GM23338 (cell line): ENCODE results near the gene CRMP1. TPM values are rescaled to one million over a fixed set of nuclear protein-coding genes. Genes with fewer than 3 reads are reported as not detected.

Experiments
- ATAC-seq: fragments of 200-7000 bp; cut with Tn5 transposase; 3 replicates; pipeline ENCODE4 v1.9.1; 2020
- DNase-seq: peaks from one replicate; pipeline ENCODE4 v3.0.0-alpha.2; 2015; ENCODE audit warnings: low spot score
- H2AFZ ChIP-seq: fragments of 200-600 bp; sonication (generic); 2 replicates; pipeline ENCODE4 v1.8.0; 2016; ENCODE audit warnings: antibody characterized with exemption, mild to moderate bottlenecking, moderate library complexity
- H3F3A ChIP-seq: fragments of 200-600 bp; sonication (generic); replicated peaks from 2 replicates; pipeline ENCODE4 v1.8.0; 2017; ENCODE audit warnings: antibody characterized with exemption, mixed run types, low read depth
- H3K27ac ChIP-seq: fragments of 200-600 bp; sonication (generic); 2 replicates; pipeline ENCODE4 v1.6.1; 2016; ENCODE audit warnings: low read depth
- H3K27me3 ChIP-seq: fragments of 200-600 bp; sonication (generic); 2 replicates; pipeline ENCODE4 v1.8.0; 2016; ENCODE audit warnings: mild to moderate bottlenecking, mixed run types, moderate library complexity; ENCODE audit not compliant: insufficient read depth
- H3K36me3 ChIP-seq: fragments of 200-600 bp; sonication (generic); 2 replicates; pipeline ENCODE4 v1.8.0; 2016; ENCODE audit warnings: mild to moderate bottlenecking; ENCODE audit not compliant: insufficient read depth
- H3K4me1 ChIP-seq: fragments of 200-600 bp; sonication (generic); 2 replicates; pipeline ENCODE4 v1.8.0; 2016; ENCODE audit warnings: mild to moderate bottlenecking, moderate library complexity; ENCODE audit not compliant: insufficient read depth
- H3K4me2 ChIP-seq: fragments of 200-600 bp; sonication (generic); 2 replicates; pipeline ENCODE4 v1.7.1; 2017; ENCODE audit warnings: mixed run types
- H3K4me3 ChIP-seq: fragments of 200-600 bp; sonication (generic); 2 replicates; pipeline ENCODE4 v1.6.1; 2016; ENCODE audit warnings: mixed run types
- H3K79me2 ChIP-seq: fragments of 200-600 bp; sonication (generic); replicated peaks from 2 replicates; pipeline ENCODE4 v1.8.0; 2017; ENCODE audit warnings: mild to moderate bottlenecking; ENCODE audit not compliant: insufficient read depth
- H3K9me2 ChIP-seq: fragments of 200-600 bp; sonication (generic); 2 replicates; pipeline ENCODE4 v1.8.0; 2017; ENCODE audit not compliant: insufficient read depth
- H4K20me1 ChIP-seq: fragments of 200-600 bp; sonication (generic); replicated peaks from 2 replicates; pipeline ENCODE4 v1.8.0; 2017; ENCODE audit warnings: mild to moderate bottlenecking; ENCODE audit not compliant: insufficient read depth
- H3K27ac Mint-ChIP-seq: 2 replicates; pipeline ENCODE4 v1.8.0; 2020; ENCODE audit warnings: inconsistent platforms, mild to moderate bottlenecking, moderate library complexity, mixed read lengths
- H3K27me3 Mint-ChIP-seq: 3 replicates; pipeline ENCODE4 v1.8.0; 2022; ENCODE audit warnings: low read depth, mild to moderate bottlenecking, moderate library complexity, mixed read lengths, inconsistent platforms; ENCODE audit not compliant: insufficient read depth, poor library complexity
- H3K36me3 Mint-ChIP-seq: 3 replicates; pipeline ENCODE4 v1.8.0; 2021; ENCODE audit warnings: low read depth, mild to moderate bottlenecking, inconsistent platforms, moderate library complexity, mixed read lengths
- H3K4me1 Mint-ChIP-seq: 3 replicates; pipeline ENCODE4 v1.8.0; 2020; ENCODE audit warnings: mild to moderate bottlenecking, inconsistent platforms, mixed read lengths
- H3K4me3 Mint-ChIP-seq: 3 replicates; pipeline ENCODE4 v1.8.0; 2021; ENCODE audit warnings: moderate library complexity, mild to moderate bottlenecking, inconsistent platforms, mixed read lengths
- H3K9me3 Mint-ChIP-seq: 3 replicates; pipeline ENCODE4 v1.8.0; 2020; ENCODE audit warnings: moderate library complexity, mild to moderate bottlenecking, inconsistent platforms, mixed read lengths
- CREB1 ChIP-seq: fragments of 250-450 bp; sonication (Bioruptor Pico); IDR thresholded peaks from 2 replicates; pipeline ENCODE4 v1.5.0; 2020; ENCODE audit warnings: low read depth, mild to moderate bottlenecking, moderate library complexity
- CTCF ChIP-seq, 2 experiments: fragments of 200-600 bp in 1 of 2; sonication (generic) in 1 of 2; conservative IDR thresholded peaks; 2 replicates each; pipeline versions ENCODE4 v1.5.1 to v1.6.1; 2016 to 2017; ENCODE audit warnings: antibody characterized with exemption in 2 of 2, low read depth in 2 of 2, mild to moderate bottlenecking in 2 of 2, moderate library complexity in 1 of 2
- ETS1 ChIP-seq: IDR thresholded peaks from 2 replicates; pipeline ENCODE4 v1.6.1; 2016; ENCODE audit warnings: antibody characterized with exemption
- EZH2phosphoT487 ChIP-seq: fragments of 200-600 bp; sonication (generic); IDR thresholded peaks from one replicate; pipeline ENCODE4 v1.8.1; 2018; ENCODE audit warnings: antibody characterized with exemption; ENCODE audit not compliant: unreplicated experiment
- NANOG ChIP-seq: IDR thresholded peaks from 2 replicates; pipeline ENCODE4 v1.6.1; 2016; ENCODE audit warnings: antibody characterized with exemption, borderline replicate concordance
- POLR2AphosphoS5 ChIP-seq: IDR thresholded peaks from 2 replicates; pipeline ENCODE4 v1.6.1; 2016; ENCODE audit warnings: antibody characterized with exemption, low read depth
- STAT1 ChIP-seq: IDR thresholded peaks from one replicate; pipeline ENCODE4 v1.6.1; 2016; ENCODE audit warnings: antibody characterized with exemption; ENCODE audit not compliant: unreplicated experiment
- ZNF114 ChIP-seq: fragments of 250-450 bp; sonication (Bioruptor Pico); IDR thresholded peaks from 2 replicates; pipeline ENCODE4 v1.5.0; 2020; ENCODE audit warnings: mild to moderate bottlenecking, moderate library complexity
- ZNF331 ChIP-seq: fragments of 250-450 bp; sonication (Bioruptor Pico); IDR thresholded peaks from 2 replicates; pipeline ENCODE4 v1.5.0; 2020; ENCODE audit warnings: low read depth, mild to moderate bottlenecking, moderate library complexity
- ZNF462 ChIP-seq: fragments of 250-450 bp; sonication (Bioruptor Pico); IDR thresholded peaks from 2 replicates; pipeline ENCODE4 v1.5.0; 2020; ENCODE audit warnings: mild to moderate bottlenecking, moderate library complexity
- polyA plus RNA-seq: library from polyadenylated mRNA; unstranded; fragments of >200 nt; fragmentation: Nextera tagmentation; extraction: Ambion mirVana; gene quantifications from 2 replicates; pipeline ENCODE4 v1.2.1, GENCODE V29; 2016
- total RNA-seq: library from RNA; depleted of rRNA; stranded (reverse); fragments of >200 nt; shearing (Covaris generic); gene quantifications from 2 replicates; pipeline ENCODE4 v1.2.3, GENCODE V29; 2014

CRMP1 gene
- total and polyA plus RNA-seq, 2 experiments from 2014 or later: 52.7 to 146 TPM

GRCh38 chr4:5816101-5816500 lies 76.8 kb downstream of the CRMP1 start:
- Histone ChIP-seq H3K4me3 (no peak overlapping the region), H4K20me1 (peaks cover 5% of the 10 kb centered on the region; the same call in 1 of the 2 replicates), H3K9me2 (no peaks in the 10 kb centered on the region), H2AFZ (no peak overlapping the region), H3K27me3 (no peaks in the 10 kb centered on the region), H3K4me1 (0 out of 2 replicates have a peak, but pooled peaks cover 3% of the 10 kb centered on the region), H3K36me3 (peaks cover 7% of the 10 kb centered on the region), H3K4me2 (no peak overlapping the region), H3F3A (no peaks in the 10 kb centered on the region), H3K79me2 (no peaks in the 10 kb centered on the region), H3K27ac (no peak overlapping the region)
- Mint-ChIP-seq H3K27me3 (peaks cover 13% of the 10 kb centered on the region), H3K27ac (no peak overlapping the region), H3K4me3 (no peak overlapping the region), H3K36me3 (peaks cover 63% of the 10 kb centered on the region), H3K4me1 (peaks cover 6% of the 10 kb centered on the region; the same call in 1 of the 3 replicates), H3K9me3 (no peaks in the 10 kb centered on the region)
- ATAC-seq (no peak), DNase-seq (no peak)
- TF ChIP-seq POLR2AphosphoS5 (no peak), ZNF331 (CRISPR knock-in tag) (no peak), STAT1 (no peak)

GRCh38 chr4:5815641-5816040 lies 77.2 kb downstream of the CRMP1 start:
- Mint-ChIP-seq H3K4me3 (no peak overlapping the region), H3K27me3 (peaks cover 13% of the 10 kb centered on the region), H3K9me3 (no peaks in the 10 kb centered on the region), H3K36me3 (peaks cover 63% of the 10 kb centered on the region), H3K4me1 (peaks cover 6% of the 10 kb centered on the region; the same call in 1 of the 3 replicates), H3K27ac (no peak overlapping the region)
- no peak for DNase-seq
- Histone ChIP-seq H3F3A (no peaks in the 10 kb centered on the region), H3K36me3 (peaks cover 7% of the 10 kb centered on the region), H3K79me2 (no peaks in the 10 kb centered on the region), H3K4me3 (no peak overlapping the region), H3K27me3 (no peaks in the 10 kb centered on the region), H3K4me1 (0 out of 2 replicates have a peak, but pooled peaks cover 3% of the 10 kb centered on the region), H4K20me1 (peaks cover 5% of the 10 kb centered on the region; the same call in 1 of the 2 replicates), H2AFZ (no peak overlapping the region), H3K27ac (no peak overlapping the region), H3K9me2 (no peaks in the 10 kb centered on the region), H3K4me2 (no peak overlapping the region)
- ATAC-seq: no peak
- TF ChIP-seq ZNF114 (CRISPR knock-in tag) (no peak), NANOG (no peak), CTCF (conservative IDR thresholded peaks at IDR 0.05; ENCODE audit: low read depth in 2 of 2) (no peak), STAT1 (no peak), EZH2phosphoT487 (no peak), ZNF462 (CRISPR knock-in tag) (no peak), ETS1 (no peak), ZNF331 (CRISPR knock-in tag) (no peak), CREB1 (CRISPR knock-in tag) (no peak)
